HepG2 (cell line): ENCODE measurements around the gene CPEB3. TPM values are rescaled to one million over a fixed set of nuclear protein-coding genes. Genes with fewer than 3 reads are reported as not detected.

Experiments used
- DZIP1 ChIP-seq: sonication (generic); formaldehyde crosslinking; IDR thresholded peaks from 2 replicates; pipeline ENCODE4 v1.5.0; 2020; ENCODE audit warnings: mild to moderate bottlenecking, missing genetic modification reagents
- EP300 ChIP-seq, 3 experiments: sonication (generic) in 1 of 3; formaldehyde crosslinking in 1 of 3; IDR thresholded peaks; 2 replicates each; pipeline versions ENCODE4 v1.5.1 to v1.6.1; 2011 to 2020; ENCODE audit warnings: low read depth in 2 of 3, low read length in 2 of 3, borderline replicate concordance in 1 of 3, improper control_type of control experiment in 1 of 3, mild to moderate bottlenecking in 1 of 3, missing genetic modification reagents in 1 of 3, moderate library complexity in 1 of 3
- HMGXB4 ChIP-seq, 2 experiments: sonication (generic) in 1 of 2; formaldehyde crosslinking in 1 of 2; IDR thresholded peaks; 2 replicates each; pipeline versions ENCODE4 v1.4.0 to v1.6.1; 2018 to 2020; ENCODE audit warnings: missing genetic modification reagents in 2 of 2, borderline replicate concordance in 1 of 2, low read depth in 1 of 2, mild to moderate bottlenecking in 1 of 2, missing biosample characterization in 1 of 2
- IRF2 ChIP-seq: IDR thresholded peaks from 2 replicates; pipeline ENCODE4 v1.6.1; 2018; ENCODE audit warnings: missing genetic modification reagents, missing compliant biosample characterization
- ISL2 ChIP-seq: sonication (generic); formaldehyde crosslinking; IDR thresholded peaks from 2 replicates; pipeline ENCODE4 v1.5.0; 2020; ENCODE audit warnings: missing genetic modification reagents
- KDM1A ChIP-seq: IDR thresholded peaks from 2 replicates; pipeline ENCODE4 v1.6.1; 2016; ENCODE audit warnings: missing compliant biosample characterization
- KDM5A ChIP-seq: fragments of 200-600 bp; sonication (generic); IDR thresholded peaks from 2 replicates; pipeline ENCODE4 v1.7.0; 2018; ENCODE audit warnings: antibody characterized with exemption, mild to moderate bottlenecking, low read length, borderline replicate concordance
- MEIS2 ChIP-seq: sonication (generic); formaldehyde crosslinking; IDR thresholded peaks from 2 replicates; pipeline ENCODE4 v1.9.0; 2021; ENCODE audit warnings: mild to moderate bottlenecking, missing genetic modification reagents
- NCOA5 ChIP-seq: sonication (generic); formaldehyde crosslinking; IDR thresholded peaks from 2 replicates; pipeline ENCODE4 v1.4.0; 2020; ENCODE audit warnings: missing genetic modification reagents
- NR1H2 ChIP-seq: sonication (generic); formaldehyde crosslinking; IDR thresholded peaks from 2 replicates; pipeline ENCODE4 v1.8.1; 2022; ENCODE audit warnings: low read depth, missing genetic modification reagents, borderline replicate concordance
- TBX2 ChIP-seq: sonication (generic); formaldehyde crosslinking; IDR thresholded peaks from 2 replicates; pipeline ENCODE4 v1.5.0; 2020; ENCODE audit warnings: missing genetic modification reagents, mild to moderate bottlenecking, borderline replicate concordance
- TEAD3 ChIP-seq: optimal IDR thresholded peaks from 2 replicates; pipeline ENCODE3; 2016; ENCODE audit warnings: borderline replicate concordance
- TRAFD1 ChIP-seq: sonication (generic); formaldehyde crosslinking; IDR thresholded peaks from 2 replicates; pipeline ENCODE4 v1.5.1; 2020; ENCODE audit warnings: missing genetic modification reagents, mild to moderate bottlenecking, borderline replicate concordance
- YEATS2 ChIP-seq: sonication (generic); formaldehyde crosslinking; IDR thresholded peaks from 2 replicates; pipeline ENCODE4 v1.4.0; 2020; ENCODE audit warnings: missing genetic modification reagents, borderline replicate concordance
- ZNF12 ChIP-seq: sonication (generic); formaldehyde crosslinking; IDR thresholded peaks from 2 replicates; pipeline ENCODE4 v1.5.0; 2020; ENCODE audit warnings: missing genetic modification reagents
- ZNF138 ChIP-seq: sonication (generic); formaldehyde crosslinking; IDR thresholded peaks from 2 replicates; pipeline ENCODE4 v1.5.0; 2020; ENCODE audit warnings: mild to moderate bottlenecking, low read depth, missing genetic modification reagents
- ZNF207 ChIP-seq: fragments of 450-650 bp; IDR thresholded peaks from 2 replicates; pipeline ENCODE4 v1.6.1; 2016; ENCODE audit warnings: antibody characterized with exemption, borderline replicate concordance
- ZNF280D ChIP-seq: sonication (generic); formaldehyde crosslinking; IDR thresholded peaks from 2 replicates; pipeline ENCODE4 v1.5.1; 2020; ENCODE audit warnings: mild to moderate bottlenecking, missing genetic modification reagents
- polyA plus RNA-seq, 8 experiments: library from polyadenylated mRNA; depleted of rRNA in 3 of 8; stranded (reverse) in 7 of 8; unstranded in 1 of 8; fragments of >200 nt; fragmentation: Illumina TruSeq in 4 of 8; extraction: Trizol in 4 of 8; gene quantifications; 2 replicates each; pipeline versions ENCODE4 v1.2.1 to v1.2.3, GENCODE V29; 2011 to 2016; ENCODE audit warnings: low read depth in 4 of 8, missing spikeins in 1 of 8, mixed read lengths in 1 of 8; ENCODE audit not compliant: insufficient read depth in 1 of 8
- total RNA-seq, 5 experiments: library from RNA; depleted of rRNA; stranded (reverse); fragments of >200 nt; fragmentation: Illumina TruSeq; extraction: Trizol; gene quantifications; 2 replicates each; pipeline ENCODE4 v1.2.3, GENCODE V29; 2016; ENCODE audit warnings: low read depth in 1 of 5

CPEB3 gene
- total and polyA plus RNA-seq, 2 of the 13 experiments (the other 11 are each of a cell fraction or from before 2014, with no cell fraction given): 0.66 to 0.70 TPM

- no peak for TF ChIP-seq DZIP1 (CRISPR knock-in tag)
- TF ChIP-seq NCOA5 (CRISPR knock-in tag): no peak
- no peak for TF ChIP-seq KDM1A (CRISPR knock-in tag)
- TF ChIP-seq ISL2 (CRISPR knock-in tag): no peak
- TF ChIP-seq TRAFD1 (CRISPR knock-in tag): no peak
- TF ChIP-seq MEIS2 (CRISPR knock-in tag): no peak
- TF ChIP-seq HMGXB4 (CRISPR knock-in tag; IDR thresholded peaks at IDR 0.05; ENCODE audit: borderline replicate concordance in 1 of 2, low read depth in 1 of 2): peak; percentile 17 to 38; a peak in 2 of 4 replicates
- peak; percentile 89 for TF ChIP-seq ZNF12
- no peak for TF ChIP-seq YEATS2 (CRISPR knock-in tag)
- 0 out of 2 replicates have a peak, but pooled peaks have one; percentile 4 for TF ChIP-seq TBX2 (CRISPR knock-in tag)
- no peak; a peak in 2 of 4 replicates for TF ChIP-seq EP300 (IDR thresholded peaks at IDR 0.05; ENCODE audit: low read depth in 2 of 2, low read length in 2 of 2)
- no peak for TF ChIP-seq EP300 (CRISPR knock-in tag; IDR thresholded peaks at IDR 0.05; ENCODE audit: borderline replicate concordance)
- no peak for TF ChIP-seq ZNF138 (CRISPR knock-in tag)
- peak; percentile 45; the same call in 1 of the 2 replicates for TF ChIP-seq KDM5A
- peak; percentile 31; the same call in 1 of the 2 replicates for TF ChIP-seq IRF2 (CRISPR knock-in tag)
- no peak for TF ChIP-seq NR1H2 (CRISPR knock-in tag)
- TF ChIP-seq ZNF207: no peak
- no peak for TF ChIP-seq ZNF280D
- peak; percentile 39 for TF ChIP-seq TEAD3
These were observed 50.4 kb downstream of the CPEB3 start (continued) for GRCh38 chr10:92240289-92241157.
